HEK293 (cell line): ENCODE data around the gene MTURN.

ENCODE experiments used
- CTCF ChIA-PET: fragments of 350-600 bp; formaldehyde crosslinking; extraction: SDS; loops from one replicate; lab custom pipeline; 2021; ENCODE audit warnings: antibody characterized with exemption; lab: Yijun Ruan, JAX
- POLR2A ChIA-PET: fragments of 300-600 bp; formaldehyde crosslinking; extraction: SDS; loops from one replicate; lab custom pipeline; 2020; ENCODE audit warnings: antibody characterized with exemption, inconsistent platforms; lab: Yijun Ruan, JAX
- H3K27ac ChIP-seq: fragments of 200-500 bp; sonication (Bioruptor generic); 2 replicates; pipeline ENCODE4 v1.5.1; 2014; ENCODE audit warnings: low read depth, low read length, control low read depth, inconsistent platforms; ENCODE audit errors: extremely low read depth
- H3K36me3 ChIP-seq, 2 experiments: fragments of 200-500 bp in 1 of 2; sonication (Bioruptor generic) in 1 of 2; 1 replicate in 1 of 2; 2 replicates in 1 of 2; pipeline ENCODE4 v1.5.1; 2014 to 2017; ENCODE audit warnings: inconsistent platforms in 2 of 2, low read length in 2 of 2; ENCODE audit not compliant: control insufficient read depth in 2 of 2, insufficient read depth in 1 of 2
- H3K4me1 ChIP-seq: fragments of 200-500 bp; sonication (Bioruptor generic); 2 replicates; pipeline ENCODE4 v1.5.1; 2014; ENCODE audit warnings: mild to moderate bottlenecking, low read length, inconsistent platforms; ENCODE audit not compliant: control insufficient read depth, insufficient read depth
- H3K4me3 ChIP-seq: 2 replicates; pipeline ENCODE4 v1.5.1; 2011; ENCODE audit warnings: low read depth, mild to moderate bottlenecking, control low read depth, low read length, moderate library complexity
- H3K9me3 ChIP-seq: fragments of 200-500 bp; sonication (Bioruptor generic); 2 replicates; pipeline ENCODE4 v1.5.1; 2014; ENCODE audit warnings: low read depth, low read length, inconsistent platforms; ENCODE audit not compliant: control insufficient read depth, insufficient read depth
- GLIS2 ChIP-seq: fragments of 450-650 bp; formaldehyde crosslinking; IDR thresholded peaks from 2 replicates; pipeline ENCODE4 v1.5.1; 2016; ENCODE audit warnings: missing biosample characterization, missing genetic modification characterization
- MEIS1 ChIP-seq: sonication (generic); formaldehyde crosslinking; IDR thresholded peaks from 2 replicates; pipeline ENCODE4 v1.8.1; 2022; ENCODE audit warnings: missing genetic modification reagents, mild to moderate bottlenecking, borderline replicate concordance
- SALL2 ChIP-seq: fragments of 450-650 bp; formaldehyde crosslinking; IDR thresholded peaks from 2 replicates; pipeline ENCODE4 v1.5.0; 2017; ENCODE audit warnings: missing biosample characterization, mild to moderate bottlenecking, missing genetic modification characterization, borderline replicate concordance
- ZBTB17 ChIP-seq: fragments of 450-650 bp; formaldehyde crosslinking; IDR thresholded peaks from 2 replicates; pipeline ENCODE4 v1.5.1; 2016; ENCODE audit warnings: missing biosample characterization, missing genetic modification characterization
- ZBTB8A ChIP-seq: fragments of 450-650 bp; formaldehyde crosslinking; IDR thresholded peaks from 2 replicates; pipeline ENCODE4 v1.5.1; 2016; ENCODE audit warnings: missing biosample characterization, missing genetic modification characterization
- ZEB2 ChIP-seq: fragments of 450-650 bp; formaldehyde crosslinking; IDR thresholded peaks from 2 replicates; pipeline ENCODE4 v1.5.1; 2016; ENCODE audit warnings: missing biosample characterization, missing genetic modification characterization
- ZIC2 ChIP-seq: fragments of 450-650 bp; formaldehyde crosslinking; IDR thresholded peaks from 2 replicates; pipeline ENCODE4 v1.5.1; 2016; ENCODE audit warnings: missing biosample characterization, missing genetic modification characterization
- ZNF48 ChIP-seq: fragments of 450-650 bp; formaldehyde crosslinking; IDR thresholded peaks from 2 replicates; pipeline ENCODE4 v1.5.1; 2016; ENCODE audit warnings: missing biosample characterization, missing genetic modification characterization
- ZNF792 ChIP-seq: fragments of 450-650 bp; formaldehyde crosslinking; IDR thresholded peaks from 2 replicates; pipeline ENCODE4 v1.5.1; 2016; ENCODE audit warnings: missing biosample characterization, missing genetic modification characterization
- TF ChIP-seq, protein P1 (sequence below): fragments of 450-650 bp; formaldehyde crosslinking; IDR thresholded peaks from 2 replicates; pipeline ENCODE4 v1.5.0; 2017; ENCODE audit warnings: missing biosample characterization, missing genetic modification characterization, borderline replicate concordance
- TF ChIP-seq, protein P2 (sequence below): fragments of 450-650 bp; formaldehyde crosslinking; conservative IDR thresholded peaks from 2 replicates; pipeline ENCODE4 v1.5.1; 2016; ENCODE audit warnings: low read depth, missing biosample characterization, missing genetic modification characterization
- TF ChIP-seq, protein P3 (sequence below): fragments of 450-650 bp; formaldehyde crosslinking; IDR thresholded peaks from 2 replicates; pipeline ENCODE4 v1.5.1; 2016; ENCODE audit warnings: missing biosample characterization, missing genetic modification characterization
- TF ChIP-seq, protein P4 (sequence below): fragments of 450-650 bp; formaldehyde crosslinking; IDR thresholded peaks from 2 replicates; pipeline ENCODE4 v1.5.1; 2017; ENCODE audit warnings: missing biosample characterization, missing genetic modification characterization
- TF ChIP-seq, protein P5 (sequence below): fragments of 450-650 bp; formaldehyde crosslinking; IDR thresholded peaks from 2 replicates; pipeline ENCODE4 v1.5.1; 2016; ENCODE audit warnings: missing biosample characterization, missing genetic modification characterization
- TF ChIP-seq, protein P6 (sequence below): fragments of 450-650 bp; IDR thresholded peaks from 2 replicates; pipeline ENCODE4 v1.5.1; 2018; ENCODE audit warnings: missing biosample characterization, mild to moderate bottlenecking, missing genetic modification characterization

Gene MTURN

DNA sequence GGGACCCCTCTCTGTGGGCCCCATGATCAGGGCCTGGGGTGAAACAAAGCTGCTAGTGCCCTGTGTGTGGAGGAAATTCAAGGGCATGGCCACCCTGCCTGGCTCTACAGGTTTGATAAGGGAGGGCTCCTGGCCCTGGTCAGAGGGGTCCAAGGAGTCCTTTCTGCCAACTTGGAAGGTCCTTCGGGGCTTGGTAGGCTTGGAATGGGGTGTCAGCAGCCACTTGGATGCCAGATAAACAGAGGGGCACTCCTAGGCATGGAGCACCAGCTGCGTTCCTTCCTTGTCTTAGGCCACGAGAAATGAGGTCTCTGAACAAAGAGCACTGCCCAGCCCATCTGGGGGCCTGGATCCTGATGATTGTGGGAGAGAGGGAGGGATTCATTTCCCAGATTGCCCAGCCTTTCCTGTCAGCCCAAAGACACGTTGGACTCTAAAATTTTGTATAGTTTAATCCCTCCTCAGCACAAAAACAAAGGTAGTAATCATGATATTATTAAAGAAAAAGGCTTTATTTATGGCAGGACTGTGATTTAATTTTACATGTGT is 5.1 kb downstream of the MTURN start (continued):
- TF ChIP-seq, protein P1, sequence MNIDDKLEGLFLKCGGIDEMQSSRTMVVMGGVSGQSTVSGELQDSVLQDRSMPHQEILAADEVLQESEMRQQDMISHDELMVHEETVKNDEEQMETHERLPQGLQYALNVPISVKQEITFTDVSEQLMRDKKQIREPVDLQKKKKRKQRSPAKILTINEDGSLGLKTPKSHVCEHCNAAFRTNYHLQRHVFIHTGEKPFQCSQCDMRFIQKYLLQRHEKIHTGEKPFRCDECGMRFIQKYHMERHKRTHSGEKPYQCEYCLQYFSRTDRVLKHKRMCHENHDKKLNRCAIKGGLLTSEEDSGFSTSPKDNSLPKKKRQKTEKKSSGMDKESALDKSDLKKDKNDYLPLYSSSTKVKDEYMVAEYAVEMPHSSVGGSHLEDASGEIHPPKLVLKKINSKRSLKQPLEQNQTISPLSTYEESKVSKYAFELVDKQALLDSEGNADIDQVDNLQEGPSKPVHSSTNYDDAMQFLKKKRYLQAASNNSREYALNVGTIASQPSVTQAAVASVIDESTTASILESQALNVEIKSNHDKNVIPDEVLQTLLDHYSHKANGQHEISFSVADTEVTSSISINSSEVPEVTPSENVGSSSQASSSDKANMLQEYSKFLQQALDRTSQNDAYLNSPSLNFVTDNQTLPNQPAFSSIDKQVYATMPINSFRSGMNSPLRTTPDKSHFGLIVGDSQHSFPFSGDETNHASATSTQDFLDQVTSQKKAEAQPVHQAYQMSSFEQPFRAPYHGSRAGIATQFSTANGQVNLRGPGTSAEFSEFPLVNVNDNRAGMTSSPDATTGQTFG (tag by site-specific recombination): no peak
- TF ChIP-seq, all 188 proteins: peak for 0

DNA sequence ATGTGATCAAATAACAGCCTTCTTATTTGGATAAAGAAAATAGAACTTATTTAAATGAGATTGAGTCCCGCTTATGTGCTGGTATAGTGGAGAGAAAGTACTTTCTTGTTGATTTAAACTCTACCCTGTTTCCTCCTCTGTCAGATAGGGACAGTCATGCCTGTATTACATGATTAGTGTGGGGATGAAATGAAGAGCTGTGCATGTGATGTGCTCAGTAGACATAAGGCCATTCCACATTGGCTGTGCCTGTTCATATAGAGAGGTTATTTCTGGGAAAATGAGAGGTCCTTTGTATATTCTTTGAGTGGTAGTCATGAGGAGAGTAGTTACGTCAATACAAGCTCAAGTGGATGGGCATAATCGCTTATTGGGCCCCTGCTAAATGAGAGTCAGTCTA is 5.7 kb downstream of the MTURN start:
- ChIA-PET POLR2A (no interaction called here), CTCF (no interaction called here)
- TF ChIP-seq GLIS2 (tag by site-specific recombination): no peak
- no peak for TF ChIP-seq ZNF48
- TF ChIP-seq ZEB2 (tag by site-specific recombination): no peak
- TF ChIP-seq SALL2: no peak
- TF ChIP-seq ZBTB8A (tag by site-specific recombination): no peak
- Histone ChIP-seq H3K36me3 (no peaks in the 10 kb centered on the region; a peak in 1 of 3 replicates), H3K9me3 (no peaks in the 10 kb centered on the region), H3K4me3 (no peak overlapping the region), H3K27ac (no peak overlapping the region), H3K4me1 (peaks cover 33% of the 10 kb centered on the region)

DNA sequence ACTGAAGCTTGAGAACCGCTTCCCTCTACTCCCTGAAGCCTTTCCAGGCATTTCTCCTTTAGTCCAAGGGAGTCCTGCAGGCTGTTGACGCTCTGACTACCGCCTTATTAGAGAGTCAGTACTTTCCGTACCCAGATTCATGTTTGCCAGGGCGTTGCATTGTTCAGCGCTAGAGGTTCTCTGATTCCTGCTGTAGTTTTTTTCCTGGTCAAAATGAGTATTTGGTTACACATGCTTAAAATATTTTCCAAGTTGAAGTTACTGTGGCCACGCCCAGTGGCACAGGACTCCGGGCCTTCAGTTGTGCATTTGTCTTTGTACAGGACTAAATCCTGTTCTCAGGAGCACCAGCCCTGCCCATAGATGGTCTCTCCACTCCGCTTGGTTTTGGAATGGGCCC is 7.9 kb downstream of the MTURN start:
- Histone ChIP-seq H3K36me3 (no peaks in the 10 kb centered on the region; a peak in 1 of 3 replicates), H3K27ac (peak overlapping the region; percentile 73), H3K9me3 (no peaks in the 10 kb centered on the region), H3K4me1 (peaks cover 47% of the 10 kb centered on the region), H3K4me3 (no peak overlapping the region)
- POLR2A ChIA-PET: no interaction called here
- CTCF ChIA-PET: interaction anchor here (0.6 to 1.1 kb wide), 3 partner anchors 17 to 208 kb away, joined by 3 to 7 read pairs (median 3); no protein-coding TSS in a partner anchor
- no peak for TF ChIP-seq SALL2
- TF ChIP-seq, protein P2, sequence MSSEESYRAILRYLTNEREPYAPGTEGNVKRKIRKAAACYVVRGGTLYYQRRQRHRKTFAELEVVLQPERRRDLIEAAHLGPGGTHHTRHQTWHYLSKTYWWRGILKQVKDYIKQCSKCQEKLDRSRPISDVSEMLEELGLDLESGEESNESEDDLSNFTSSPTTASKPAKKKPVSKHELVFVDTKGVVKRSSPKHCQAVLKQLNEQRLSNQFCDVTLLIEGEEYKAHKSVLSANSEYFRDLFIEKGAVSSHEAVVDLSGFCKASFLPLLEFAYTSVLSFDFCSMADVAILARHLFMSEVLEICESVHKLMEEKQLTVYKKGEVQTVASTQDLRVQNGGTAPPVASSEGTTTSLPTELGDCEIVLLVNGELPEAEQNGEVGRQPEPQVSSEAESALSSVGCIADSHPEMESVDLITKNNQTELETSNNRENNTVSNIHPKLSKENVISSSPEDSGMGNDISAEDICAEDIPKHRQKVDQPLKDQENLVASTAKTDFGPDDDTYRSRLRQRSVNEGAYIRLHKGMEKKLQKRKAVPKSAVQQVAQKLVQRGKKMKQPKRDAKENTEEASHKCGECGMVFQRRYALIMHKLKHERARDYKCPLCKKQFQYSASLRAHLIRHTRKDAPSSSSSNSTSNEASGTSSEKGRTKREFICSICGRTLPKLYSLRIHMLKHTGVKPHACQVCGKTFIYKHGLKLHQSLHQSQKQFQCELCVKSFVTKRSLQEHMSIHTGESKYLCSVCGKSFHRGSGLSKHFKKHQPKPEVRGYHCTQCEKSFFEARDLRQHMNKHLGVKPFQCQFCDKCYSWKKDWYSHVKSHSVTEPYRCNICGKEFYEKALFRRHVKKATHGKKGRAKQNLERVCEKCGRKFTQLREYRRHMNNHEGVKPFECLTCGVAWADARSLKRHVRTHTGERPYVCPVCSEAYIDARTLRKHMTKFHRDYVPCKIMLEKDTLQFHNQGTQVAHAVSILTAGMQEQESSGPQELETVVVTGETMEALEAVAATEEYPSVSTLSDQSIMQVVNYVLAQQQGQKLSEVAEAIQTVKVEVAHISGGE (tag by site-specific recombination): no peak
- TF ChIP-seq, protein P3, sequence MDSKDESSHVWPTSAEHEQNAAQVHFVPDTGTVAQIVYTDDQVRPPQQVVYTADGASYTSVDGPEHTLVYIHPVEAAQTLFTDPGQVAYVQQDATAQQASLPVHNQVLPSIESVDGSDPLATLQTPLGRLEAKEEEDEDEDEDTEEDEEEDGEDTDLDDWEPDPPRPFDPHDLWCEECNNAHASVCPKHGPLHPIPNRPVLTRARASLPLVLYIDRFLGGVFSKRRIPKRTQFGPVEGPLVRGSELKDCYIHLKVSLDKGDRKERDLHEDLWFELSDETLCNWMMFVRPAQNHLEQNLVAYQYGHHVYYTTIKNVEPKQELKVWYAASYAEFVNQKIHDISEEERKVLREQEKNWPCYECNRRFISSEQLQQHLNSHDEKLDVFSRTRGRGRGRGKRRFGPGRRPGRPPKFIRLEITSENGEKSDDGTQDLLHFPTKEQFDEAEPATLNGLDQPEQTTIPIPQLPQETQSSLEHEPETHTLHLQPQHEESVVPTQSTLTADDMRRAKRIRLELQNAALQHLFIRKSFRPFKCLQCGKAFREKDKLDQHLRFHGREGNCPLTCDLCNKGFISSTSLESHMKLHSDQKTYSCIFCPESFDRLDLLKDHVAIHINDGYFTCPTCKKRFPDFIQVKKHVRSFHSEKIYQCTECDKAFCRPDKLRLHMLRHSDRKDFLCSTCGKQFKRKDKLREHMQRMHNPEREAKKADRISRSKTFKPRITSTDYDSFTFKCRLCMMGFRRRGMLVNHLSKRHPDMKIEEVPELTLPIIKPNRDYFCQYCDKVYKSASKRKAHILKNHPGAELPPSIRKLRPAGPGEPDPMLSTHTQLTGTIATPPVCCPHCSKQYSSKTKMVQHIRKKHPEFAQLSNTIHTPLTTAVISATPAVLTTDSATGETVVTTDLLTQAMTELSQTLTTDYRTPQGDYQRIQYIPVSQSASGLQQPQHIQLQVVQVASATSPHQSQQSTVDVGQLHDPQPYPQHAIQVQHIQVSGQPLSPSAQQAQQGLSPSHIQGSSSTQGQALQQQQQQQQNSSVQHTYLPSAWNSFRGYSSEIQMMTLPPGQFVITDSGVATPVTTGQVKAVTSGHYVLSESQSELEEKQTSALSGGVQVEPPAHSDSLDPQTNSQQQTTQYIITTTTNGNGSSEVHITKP (tag by site-specific recombination): 0 out of 2 replicates have a peak, but pooled peaks have one; percentile 8
- TF ChIP-seq, protein P4, sequence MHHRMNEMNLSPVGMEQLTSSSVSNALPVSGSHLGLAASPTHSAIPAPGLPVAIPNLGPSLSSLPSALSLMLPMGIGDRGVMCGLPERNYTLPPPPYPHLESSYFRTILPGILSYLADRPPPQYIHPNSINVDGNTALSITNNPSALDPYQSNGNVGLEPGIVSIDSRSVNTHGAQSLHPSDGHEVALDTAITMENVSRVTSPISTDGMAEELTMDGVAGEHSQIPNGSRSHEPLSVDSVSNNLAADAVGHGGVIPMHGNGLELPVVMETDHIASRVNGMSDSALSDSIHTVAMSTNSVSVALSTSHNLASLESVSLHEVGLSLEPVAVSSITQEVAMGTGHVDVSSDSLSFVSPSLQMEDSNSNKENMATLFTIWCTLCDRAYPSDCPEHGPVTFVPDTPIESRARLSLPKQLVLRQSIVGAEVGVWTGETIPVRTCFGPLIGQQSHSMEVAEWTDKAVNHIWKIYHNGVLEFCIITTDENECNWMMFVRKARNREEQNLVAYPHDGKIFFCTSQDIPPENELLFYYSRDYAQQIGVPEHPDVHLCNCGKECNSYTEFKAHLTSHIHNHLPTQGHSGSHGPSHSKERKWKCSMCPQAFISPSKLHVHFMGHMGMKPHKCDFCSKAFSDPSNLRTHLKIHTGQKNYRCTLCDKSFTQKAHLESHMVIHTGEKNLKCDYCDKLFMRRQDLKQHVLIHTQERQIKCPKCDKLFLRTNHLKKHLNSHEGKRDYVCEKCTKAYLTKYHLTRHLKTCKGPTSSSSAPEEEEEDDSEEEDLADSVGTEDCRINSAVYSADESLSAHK: no peak
- TF ChIP-seq ZIC2: no peak
- TF ChIP-seq ZNF792: no peak
- TF ChIP-seq, protein P5, sequence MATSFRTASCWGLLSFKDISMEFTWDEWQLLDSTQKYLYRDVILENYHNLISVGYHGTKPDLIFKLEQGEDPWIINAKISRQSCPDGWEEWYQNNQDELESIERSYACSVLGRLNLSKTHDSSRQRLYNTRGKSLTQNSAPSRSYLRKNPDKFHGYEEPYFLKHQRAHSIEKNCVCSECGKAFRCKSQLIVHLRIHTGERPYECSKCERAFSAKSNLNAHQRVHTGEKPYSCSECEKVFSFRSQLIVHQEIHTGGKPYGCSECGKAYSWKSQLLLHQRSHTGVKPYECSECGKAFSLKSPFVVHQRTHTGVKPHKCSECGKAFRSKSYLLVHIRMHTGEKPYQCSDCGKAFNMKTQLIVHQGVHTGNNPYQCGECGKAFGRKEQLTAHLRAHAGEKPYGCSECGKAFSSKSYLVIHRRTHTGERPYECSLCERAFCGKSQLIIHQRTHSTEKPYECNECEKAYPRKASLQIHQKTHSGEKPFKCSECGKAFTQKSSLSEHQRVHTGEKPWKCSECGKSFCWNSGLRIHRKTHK: no peak
- TF ChIP-seq MEIS1: no peak
- TF ChIP-seq, protein P6, sequence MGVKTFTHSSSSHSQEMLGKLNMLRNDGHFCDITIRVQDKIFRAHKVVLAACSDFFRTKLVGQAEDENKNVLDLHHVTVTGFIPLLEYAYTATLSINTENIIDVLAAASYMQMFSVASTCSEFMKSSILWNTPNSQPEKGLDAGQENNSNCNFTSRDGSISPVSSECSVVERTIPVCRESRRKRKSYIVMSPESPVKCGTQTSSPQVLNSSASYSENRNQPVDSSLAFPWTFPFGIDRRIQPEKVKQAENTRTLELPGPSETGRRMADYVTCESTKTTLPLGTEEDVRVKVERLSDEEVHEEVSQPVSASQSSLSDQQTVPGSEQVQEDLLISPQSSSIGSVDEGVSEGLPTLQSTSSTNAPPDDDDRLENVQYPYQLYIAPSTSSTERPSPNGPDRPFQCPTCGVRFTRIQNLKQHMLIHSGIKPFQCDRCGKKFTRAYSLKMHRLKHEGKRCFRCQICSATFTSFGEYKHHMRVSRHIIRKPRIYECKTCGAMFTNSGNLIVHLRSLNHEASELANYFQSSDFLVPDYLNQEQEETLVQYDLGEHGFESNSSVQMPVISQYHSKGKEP (tag by site-specific recombination): 0 out of 2 replicates have a peak, but pooled peaks have one; percentile 8
- TF ChIP-seq ZBTB17 (tag by site-specific recombination): peak; percentile 54; the same call in 1 of the 2 replicates
